Measurements from ENCODE around the gene CELSR1. TPM values are rescaled to one million over a fixed set of nuclear protein-coding genes. Genes with fewer than 3 reads are reported as not detected.

CELSR1 gene
- total RNA-seq, 1 experiment from 2014 or later, result 22.6 TPM

- H3K4me2 ChIP-seq (ENCODE audit: insufficient read depth, insufficient read length, low read length), result no peak overlapping the region
- no peaks in the 10 kb centered on the region for H3K79me2 ChIP-seq (ENCODE audit: insufficient read depth, low read length)
- no CpG with 5 or more reads among the region's 22 CpGs for WGBS (ENCODE audit: extremely low coverage, insufficient read length, low lambda C conversion rate)
- no peak overlapping the region for H4K5ac ChIP-seq (ENCODE audit: insufficient read length, low read depth, low read length)
- no peak overlapping the region for H2AFZ ChIP-seq (ENCODE audit: low read length)
- TF ChIP-seq, protein P1, sequence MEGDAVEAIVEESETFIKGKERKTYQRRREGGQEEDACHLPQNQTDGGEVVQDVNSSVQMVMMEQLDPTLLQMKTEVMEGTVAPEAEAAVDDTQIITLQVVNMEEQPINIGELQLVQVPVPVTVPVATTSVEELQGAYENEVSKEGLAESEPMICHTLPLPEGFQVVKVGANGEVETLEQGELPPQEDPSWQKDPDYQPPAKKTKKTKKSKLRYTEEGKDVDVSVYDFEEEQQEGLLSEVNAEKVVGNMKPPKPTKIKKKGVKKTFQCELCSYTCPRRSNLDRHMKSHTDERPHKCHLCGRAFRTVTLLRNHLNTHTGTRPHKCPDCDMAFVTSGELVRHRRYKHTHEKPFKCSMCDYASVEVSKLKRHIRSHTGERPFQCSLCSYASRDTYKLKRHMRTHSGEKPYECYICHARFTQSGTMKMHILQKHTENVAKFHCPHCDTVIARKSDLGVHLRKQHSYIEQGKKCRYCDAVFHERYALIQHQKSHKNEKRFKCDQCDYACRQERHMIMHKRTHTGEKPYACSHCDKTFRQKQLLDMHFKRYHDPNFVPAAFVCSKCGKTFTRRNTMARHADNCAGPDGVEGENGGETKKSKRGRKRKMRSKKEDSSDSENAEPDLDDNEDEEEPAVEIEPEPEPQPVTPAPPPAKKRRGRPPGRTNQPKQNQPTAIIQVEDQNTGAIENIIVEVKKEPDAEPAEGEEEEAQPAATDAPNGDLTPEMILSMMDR (conservative IDR thresholded peaks at IDR 0.05), result no peak
- no peak overlapping the region for H2BK20ac ChIP-seq (ENCODE audit: low read depth, low read length, poor library complexity, severe bottlenecking)
- H3K36me3 Mint-ChIP-seq (ENCODE audit: insufficient read depth in 1 of 3, low read depth in 3 of 3), result peaks cover 5 to 10% (median 5%) of the 10 kb centered on the region in 3 experiments; a peak in 6 of 7 replicates
- no peak overlapping the region for H2AK5ac ChIP-seq (ENCODE audit: insufficient read length, low read length)
- H4K8ac ChIP-seq (replicated peaks; ENCODE audit: insufficient read length, low read depth, low read length), result no peak overlapping the region
- H3K56ac ChIP-seq (ENCODE audit: insufficient read length, low read depth, low read length), result no peak overlapping the region
- H3K27ac Mint-ChIP-seq, result peak overlapping the region in 1 of 3 experiments; percentile 23; a peak in 1 of 7 replicates
- H3K9ac ChIP-seq (ENCODE audit: extremely low read depth, insufficient read length, low read length), result no peak overlapping the region
- no peak overlapping the region for H3T11ph ChIP-seq (ENCODE audit: low read length)
- no peak overlapping the region for H3K4me3 Mint-ChIP-seq
- H3K27me3 Mint-ChIP-seq (ENCODE audit: low read depth), result no peaks in the 10 kb centered on the region; the same call in 1 of the 2 replicates
- H2BK5ac ChIP-seq (ENCODE audit: insufficient read length, low read length), result no peak overlapping the region
- no peaks in the 10 kb centered on the region for H3K9me3 ChIP-seq (ENCODE audit: control insufficient read depth, low read depth, low read length)
- no peak overlapping the region for H3K18ac ChIP-seq (ENCODE audit: insufficient read length, low read depth, low read length)
- H3K79me1 ChIP-seq (ENCODE audit: insufficient read depth, low read depth, low read length, poor library complexity, severe bottlenecking), result no peaks in the 10 kb centered on the region
- H3K14ac ChIP-seq (ENCODE audit: insufficient read depth, low read length), result no peak overlapping the region; the same call in 1 of the 2 replicates
- H2BK12ac ChIP-seq (ENCODE audit: insufficient read length, low read depth, low read length), result no peak overlapping the region
- no peak overlapping the region for H2BK15ac ChIP-seq (ENCODE audit: low read depth, low read length)
- H4K20me1 ChIP-seq (ENCODE audit: control insufficient read depth, insufficient read depth, insufficient read length), result no peaks in the 10 kb centered on the region
- no peak overlapping the region for H3K27ac ChIP-seq (ENCODE audit: insufficient read length, low read depth, low read length)
- no peak overlapping the region for H4K91ac ChIP-seq (ENCODE audit: insufficient read length, low read depth, low read length)
- H2BK120ac ChIP-seq (ENCODE audit: low read depth, low read length, poor library complexity, severe bottlenecking), result no peak overlapping the region
- peaks cover 2% of the 10 kb centered on the region; the same call in 1 of the 2 replicates for H3K4me1 ChIP-seq (ENCODE audit: insufficient read depth, low read length)
- H3K4ac ChIP-seq (ENCODE audit: low read depth, low read length), result no peak overlapping the region
- no peaks in the 10 kb centered on the region for H3K9me3 Mint-ChIP-seq
- H3K27me3 ChIP-seq (ENCODE audit: insufficient read depth, low read length), result no peaks in the 10 kb centered on the region
- no peak overlapping the region for H3K23ac ChIP-seq (ENCODE audit: insufficient read length, low read depth, low read length)
- no peak for DNase-seq
- no peaks in the 10 kb centered on the region for H3K23me2 ChIP-seq (ENCODE audit: insufficient read length, low read depth, low read length, poor library complexity, severe bottlenecking)
- peaks cover 26 to 28% of the 10 kb centered on the region in 2 experiments for H3K4me1 Mint-ChIP-seq
Observed at GRCh38 chr22:46525389-46526243, 11.8 kb downstream of the CELSR1 start.

Measured in H9 (cell line).